GM19438 (cell line): ENCODE results near the gene BFSP2.
"Not testable (repeated sequence)": the region's sequence is repeated elsewhere in the genome, so short reads cannot be mapped to it uniquely, and the experiment has no call there.

ENCODE experiments used
- ATAC-seq: cut with Tn5 transposase; IDR thresholded peaks from one replicate; pipeline ENCODE4 v1.9.1; 2021; ENCODE audit warnings: low read depth; ENCODE audit not compliant: unreplicated experiment

The BFSP2 gene

DNA sequence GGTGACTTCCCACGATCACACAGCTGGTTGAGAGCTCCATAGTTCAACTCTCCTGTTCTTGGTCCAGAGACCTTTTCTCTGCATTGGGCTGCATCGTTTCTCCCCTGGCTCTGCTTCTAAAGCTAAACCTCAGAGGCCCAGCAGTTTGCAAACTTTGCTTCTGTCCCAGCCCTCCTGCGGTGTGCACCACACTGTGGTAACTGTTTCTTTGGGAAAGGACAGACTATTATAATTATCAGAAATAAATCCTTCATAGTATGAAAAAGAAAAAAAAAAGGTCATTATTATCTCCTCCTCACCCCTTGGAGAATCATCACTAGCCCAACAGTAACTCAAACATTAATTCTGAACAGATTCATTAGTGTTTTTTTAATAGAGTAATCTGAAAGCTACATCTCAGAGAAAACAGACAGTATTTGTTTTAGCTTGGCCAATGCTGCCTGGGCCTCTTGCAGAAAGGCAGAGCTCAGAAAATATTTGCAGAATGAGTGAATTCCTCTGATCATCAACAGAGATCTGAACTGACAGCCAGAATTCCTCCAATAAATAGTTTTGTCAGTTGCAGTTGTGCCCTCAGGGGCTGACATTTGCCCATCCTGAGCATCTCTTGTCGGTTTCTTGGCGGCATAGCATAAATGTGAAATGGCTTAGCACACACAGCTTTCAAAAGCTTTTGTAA is 52.9 kb downstream of the BFSP2 start:
- ATAC-seq = no peak

- no peak for ATAC-seq
Observed at GRCh38 chr3:133453383-133453782, 53.5 kb downstream of the BFSP2 start.

DNA sequence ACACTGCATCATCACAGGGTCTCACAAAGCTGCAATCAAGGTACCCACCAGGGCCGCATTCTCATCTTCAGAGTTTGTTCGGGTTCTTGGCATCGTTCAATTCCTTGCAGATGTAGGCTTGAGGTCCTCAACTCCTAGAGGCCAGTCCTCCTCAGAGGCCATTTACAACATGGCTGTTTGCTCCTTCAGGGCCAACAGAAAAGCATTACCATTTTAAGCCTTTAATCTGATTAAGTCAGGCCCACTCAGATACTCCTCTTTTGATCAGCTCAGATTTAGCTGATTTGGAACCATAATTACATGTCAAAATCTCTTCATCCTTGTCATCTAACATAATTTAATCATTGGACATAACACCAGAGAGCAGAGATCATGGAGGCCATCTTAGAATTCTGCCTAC is 55.4 kb downstream of the BFSP2 start:
- ATAC-seq = no peak

DNA sequence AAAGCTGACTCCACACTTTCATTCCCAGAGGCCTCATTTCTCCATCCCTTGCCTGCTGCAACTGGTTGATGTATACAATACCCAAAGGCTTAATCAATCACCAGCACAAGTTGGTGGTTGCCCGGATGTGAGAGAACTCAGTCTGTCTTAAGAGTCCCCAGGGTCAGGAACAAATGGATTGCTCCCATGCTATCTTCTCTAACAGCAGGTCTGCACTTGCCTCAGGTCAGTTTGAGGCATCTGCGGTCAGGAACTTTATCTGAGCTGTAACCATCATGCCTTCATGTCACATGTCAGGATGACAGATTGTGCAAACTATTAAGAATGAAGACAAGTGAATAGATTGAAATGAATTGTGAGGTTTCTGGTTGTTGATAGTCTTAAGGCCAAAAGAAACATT is 56.1 kb downstream of the BFSP2 start:
- ATAC-seq = no peak

DNA sequence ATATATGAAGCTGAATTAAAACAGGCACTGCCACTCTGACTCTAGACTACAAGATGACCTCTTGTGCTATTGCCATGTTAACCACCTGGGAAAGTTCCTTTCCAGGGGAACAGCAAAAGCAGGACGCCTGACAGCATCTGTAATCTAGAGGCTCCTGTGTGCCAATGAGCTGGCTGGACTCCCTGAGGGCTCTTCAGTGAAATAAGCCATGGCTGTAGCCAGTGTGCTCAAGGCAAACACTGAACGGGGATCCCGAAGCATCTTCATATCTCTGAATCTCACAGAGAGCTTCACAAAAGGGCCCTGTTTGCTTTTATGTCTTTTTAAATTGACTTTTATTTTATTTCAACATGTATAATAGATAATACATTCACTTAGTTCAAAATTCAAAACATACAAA is 57.2 kb downstream of the BFSP2 start:
- no peak for ATAC-seq

GRCh38 chr3:133457465-133458067 is 57.7 kb downstream of the BFSP2 start:
- ATAC-seq = no peak

GRCh38 chr3:133459400-133459799 is 59.5 kb downstream of the BFSP2 start:
- no peak for ATAC-seq

DNA sequence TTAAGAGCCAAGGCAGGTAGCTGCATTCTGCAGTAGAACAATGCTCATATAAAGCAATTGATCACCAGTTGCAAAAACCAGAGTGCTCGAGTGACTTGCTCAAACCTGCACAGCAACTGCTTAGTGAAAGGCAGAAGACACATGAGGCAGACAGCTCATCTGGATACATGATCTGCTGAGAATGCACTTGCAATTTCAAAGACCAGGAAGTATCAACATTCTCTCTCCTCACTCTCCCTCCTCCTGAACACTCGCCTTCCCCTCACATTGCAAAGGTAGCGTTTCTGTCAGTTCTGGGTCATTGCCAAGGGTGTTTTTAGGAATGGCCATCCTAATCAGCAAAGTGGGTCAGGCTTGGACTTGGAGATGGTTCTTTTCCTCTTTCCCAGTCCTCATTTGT is 61.0 kb downstream of the BFSP2 start:
- no peak for ATAC-seq

- ATAC-seq = no peak
Observed at GRCh38 chr3:133461291-133461690, 61.4 kb downstream of the BFSP2 start.

DNA sequence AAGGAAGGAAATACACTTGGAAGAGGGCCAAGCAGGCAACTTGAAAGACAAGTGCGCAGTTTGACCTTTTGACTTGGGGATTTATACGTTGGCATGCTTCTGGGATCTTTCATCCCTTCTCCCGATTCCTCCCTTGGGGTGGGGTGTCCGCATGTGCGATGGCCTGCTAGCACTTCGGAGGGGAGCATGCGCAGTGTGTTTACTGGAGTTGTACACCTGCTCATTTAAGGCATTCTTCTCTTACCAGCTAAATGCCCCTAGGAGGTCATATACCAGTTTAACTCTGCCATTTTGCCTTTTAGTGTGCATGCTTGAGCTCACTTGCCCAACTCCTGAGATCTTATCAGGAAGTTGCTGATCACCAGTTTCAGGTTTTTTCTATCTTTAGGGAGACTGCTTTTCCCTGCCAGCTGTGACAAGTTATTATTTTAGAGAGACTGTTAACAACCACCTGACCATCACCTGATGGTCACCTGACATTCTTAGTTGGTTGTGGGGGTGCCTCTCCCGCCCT is 63.5 kb downstream of the BFSP2 start:
- ATAC-seq = no peak

DNA sequence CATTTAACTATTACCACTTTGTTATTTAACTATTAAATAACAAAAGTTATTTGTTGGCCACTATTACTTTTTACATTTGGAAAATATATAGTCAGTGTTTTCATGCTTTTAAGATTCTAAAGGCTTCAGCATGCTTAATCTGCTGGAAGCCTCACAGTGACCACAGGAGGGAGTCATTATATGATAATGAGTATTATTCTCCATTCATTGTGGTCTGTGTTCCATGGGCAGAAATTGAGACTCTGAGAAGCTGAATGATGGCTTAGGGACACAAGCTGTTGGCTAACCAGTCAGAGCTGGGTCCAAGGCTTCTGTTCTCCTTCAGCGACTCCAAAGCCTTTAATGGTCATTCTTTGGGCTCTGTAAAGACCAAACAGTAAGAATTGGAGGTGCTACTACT is 64.7 kb downstream of the BFSP2 start:
- no peak for ATAC-seq

DNA sequence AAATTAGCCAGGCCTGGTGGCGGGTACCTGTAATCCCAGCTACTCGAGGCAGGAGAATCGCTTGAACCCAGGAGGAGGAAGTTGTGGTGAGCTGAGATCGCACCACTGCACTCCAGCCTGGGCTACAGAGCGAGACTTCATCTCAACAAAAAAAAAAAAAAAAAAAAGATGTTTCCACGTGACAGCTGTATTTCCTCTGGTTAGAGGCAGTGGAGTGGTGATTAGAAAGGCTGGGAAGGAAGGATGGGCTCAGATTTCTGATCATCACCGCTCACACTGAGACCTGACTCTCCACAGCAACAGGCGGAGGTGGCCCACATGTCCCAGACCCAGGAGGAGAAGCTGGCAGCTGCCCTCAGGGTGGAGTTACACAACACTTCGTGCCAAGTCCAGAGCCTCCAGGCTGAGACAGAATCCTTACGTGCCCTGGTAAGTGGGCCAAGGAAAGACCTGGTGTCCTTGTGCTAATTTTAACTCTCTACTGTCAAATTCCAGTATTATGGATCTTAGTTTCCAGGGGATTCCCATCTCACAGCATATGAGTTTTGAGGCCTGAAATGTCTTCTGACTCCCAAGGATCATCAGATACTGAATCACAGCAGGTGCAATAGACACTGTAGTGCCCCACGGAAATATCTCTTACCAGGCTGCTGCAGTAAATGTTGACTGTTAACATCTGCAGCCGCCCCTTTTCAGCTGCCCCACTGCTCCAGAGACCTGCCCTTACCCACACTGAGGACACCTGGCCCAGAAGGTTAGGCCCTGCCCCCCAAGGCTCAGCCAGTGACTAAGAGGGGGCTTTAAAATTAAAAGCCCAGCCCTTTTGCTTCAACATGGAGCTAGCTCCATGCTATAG is 66.9 kb downstream of the BFSP2 start:
- peak; percentile 40 for ATAC-seq

DNA sequence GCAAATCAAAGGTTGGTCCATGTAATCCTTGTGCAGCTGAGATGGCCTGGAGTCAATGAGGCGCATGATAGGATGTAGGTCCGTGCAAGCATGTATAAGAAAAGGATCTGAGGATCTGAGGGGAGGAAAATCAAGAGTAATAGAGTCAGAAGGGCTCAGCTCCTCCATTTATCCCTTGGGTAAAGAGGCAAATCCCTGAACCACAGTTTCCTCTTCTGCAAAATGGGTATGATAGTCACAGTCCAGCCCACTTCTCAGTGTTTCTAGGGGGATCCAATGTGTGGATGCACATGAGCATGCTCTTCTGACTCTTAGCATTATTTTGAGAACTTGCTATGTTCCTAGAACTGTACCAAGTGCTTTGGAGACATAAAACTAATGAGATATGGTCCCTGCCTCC is 67.9 kb downstream of the BFSP2 start:
- ATAC-seq = no peak

- no peak for ATAC-seq
Observed at GRCh38 chr3:133468251-133468721, 68.4 kb downstream of the BFSP2 start.

- no peak for ATAC-seq
Observed at GRCh38 chr3:133469140-133469731, 69.4 kb downstream of the BFSP2 start.

GRCh38 chr3:133472242-133472641 is 72.4 kb downstream of the BFSP2 start:
- ATAC-seq = no peak

GRCh38 chr3:133472889-133473288 is 73.0 kb downstream of the BFSP2 start:
- no peak for ATAC-seq

DNA sequence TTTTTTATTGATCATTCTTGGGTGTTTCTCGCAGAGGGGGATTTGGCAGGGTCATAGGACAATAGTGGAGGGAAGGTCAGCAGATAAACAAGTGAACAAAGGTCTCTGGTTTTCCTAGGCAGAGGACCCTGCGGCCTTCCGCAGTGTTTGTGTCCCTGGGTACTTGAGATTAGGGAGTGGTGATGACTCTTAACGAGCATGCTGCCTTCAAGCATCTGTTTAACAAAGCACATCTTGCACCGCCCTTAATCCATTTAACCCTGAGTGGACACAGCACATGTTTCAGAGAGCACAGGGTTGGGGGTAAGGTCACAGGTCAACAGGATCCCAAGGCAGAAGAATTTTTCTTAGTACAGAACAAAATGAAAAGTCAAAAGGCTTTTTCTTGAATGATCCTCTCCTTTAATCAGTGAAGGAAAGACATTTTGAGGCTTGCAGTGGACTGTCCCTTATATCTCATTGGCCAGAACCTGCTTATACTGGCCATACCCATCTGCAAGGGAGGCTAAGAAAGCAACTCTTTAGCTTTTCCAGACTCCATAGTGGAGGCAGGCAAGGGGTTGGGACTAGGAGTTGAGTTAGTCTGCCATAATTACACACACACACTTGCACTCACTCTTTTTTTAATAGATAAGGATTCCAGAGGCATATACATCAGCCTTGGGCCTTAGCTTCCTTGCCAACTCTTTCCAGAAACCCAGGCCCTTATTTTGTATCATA is 73.8 kb downstream of the BFSP2 start:
- not testable (repeated sequence) for ATAC-seq

DNA sequence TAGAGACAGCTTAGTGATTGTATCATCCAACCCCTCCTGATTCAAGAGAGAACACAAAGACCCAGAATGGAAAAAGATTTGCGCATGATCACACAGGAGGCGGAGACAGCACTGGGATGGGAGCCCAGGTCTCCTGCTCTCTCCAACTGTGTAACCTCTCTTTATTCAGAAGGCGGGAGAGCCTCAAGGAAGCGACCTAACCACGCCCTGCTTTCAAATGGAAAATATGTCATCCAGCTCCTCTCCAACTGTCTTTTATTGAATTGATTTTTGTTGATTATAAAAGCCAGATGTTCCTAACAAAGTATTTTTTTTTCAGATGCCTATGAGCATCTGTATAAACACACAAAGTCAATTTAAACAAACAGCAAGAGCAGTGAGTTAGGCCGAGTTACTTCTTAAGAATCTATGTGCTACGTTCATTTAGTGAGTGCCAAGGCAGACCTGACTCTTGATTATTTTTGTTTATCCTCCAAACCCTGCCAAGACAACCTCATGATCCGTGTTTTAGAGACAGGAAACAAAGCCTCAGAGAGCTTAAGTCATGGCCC is 74.5 kb downstream of the BFSP2 start:
- ATAC-seq = no peak

- no peak for ATAC-seq
Observed at GRCh38 chr3:133474817-133475216, 75.0 kb downstream of the BFSP2 start.
